IPS DF 19.7 (cell line): ENCODE measurements around the gene SEPTIN14.
"Not testable (repeated sequence)": the region's sequence is repeated elsewhere in the genome, so short reads cannot be mapped to it uniquely, and the experiment has no call there.

ENCODE experiments used
- DNase-seq: peaks from one replicate; pipeline ENCODE4 v3.0.0-alpha.2; 2013; ENCODE audit warnings: low read depth, low spot score

The SEPTIN14 gene

GRCh38 chr7:55785444-55785843 is 77.1 kb downstream of the SEPTIN14 start:
- not testable (repeated sequence) for DNase-seq

GRCh38 chr7:55784151-55784550 is 78.4 kb downstream of the SEPTIN14 start:
- no peak for DNase-seq

GRCh38 chr7:55778631-55779030 is 83.9 kb downstream of the SEPTIN14 start:
- DNase-seq, result no peak

- DNase-seq, result no peak
Measured at GRCh38 chr7:55776196-55776595, 86.4 kb downstream of the SEPTIN14 start.

- no peak for DNase-seq
Measured at GRCh38 chr7:55775051-55775420, 87.5 kb downstream of the SEPTIN14 start.

- no peak for DNase-seq
Measured at GRCh38 chr7:55774327-55775050, 88.1 kb downstream of the SEPTIN14 start.

- no peak for DNase-seq
Measured at GRCh38 chr7:55770778-55771177, 91.8 kb downstream of the SEPTIN14 start.

GRCh38 chr7:55753274-55753862 is 109.2 kb downstream of the SEPTIN14 start:
- not testable (repeated sequence) for DNase-seq

GRCh38 chr7:55744706-55745105 is 117.8 kb downstream of the SEPTIN14 start:
- DNase-seq, result not testable (repeated sequence)
